K562 (cell line): Measurements from ENCODE around the gene NF1. TPM values are rescaled to one million over a fixed set of nuclear protein-coding genes. Genes with fewer than 3 reads are reported as not detected.

Experiments used
- ATAC-seq: fragments of 200-7000 bp; cut with Tn5 transposase; 3 replicates; pipeline ENCODE4 v1.9.1; 2020; ENCODE audit warnings: moderate library complexity
- BruUV-seq: library from RNA; stranded (reverse); fragments of 400-500 nt; replicated peaks from 2 replicates; lab custom pipeline; 2021; lab: Mats Ljungman, UMichigan
- CTCF ChIA-PET: fragments of 300-600 bp; formaldehyde crosslinking; extraction: SDS; loops from one replicate; lab custom pipeline; 2021; ENCODE audit warnings: low intra/inter-chr PET ratio; lab: Yijun Ruan, JAX
- POLR2A ChIA-PET: fragments of 300-600, 350-650 bp; sonication (Branson Sonifier 250); formaldehyde crosslinking; extraction: SDS; loops from one replicate; lab custom pipeline; 2021; ENCODE audit warnings: antibody characterized with exemption, inconsistent platforms; lab: Yijun Ruan, JAX
- DNase-seq, 4 experiments: peaks; one replicate each; pipeline versions ENCODE4 v3.0.0 to v3.0.0-alpha.2; 2011 to 2018; ENCODE audit warnings: low spot score in 3 of 4, mixed read lengths in 3 of 4; ENCODE audit errors: extremely low read depth in 1 of 4
- FAIRE-seq: peaks from 2 replicates; lab custom pipeline; 2011; peaks lifted over from hg19 to GRCh38; lab: Jason Lieb, UNC
- H2AFZ ChIP-seq: 2 replicates; pipeline ENCODE4 v1.6.0; 2011; ENCODE audit warnings: low read depth, low read length, control low read depth, inconsistent platforms
- H3K27ac ChIP-seq: fragments of 200-600 bp; 3 replicates; pipeline ENCODE4 v1.8.0; 2011; ENCODE audit warnings: low read depth, mild to moderate bottlenecking, control low read depth, inconsistent platforms, low read length, moderate library complexity, mixed read lengths; ENCODE audit errors: extremely low read depth
- H3K27me3 ChIP-seq, 2 experiments: fragments of 300-600 bp in 1 of 2; 2 replicates in 1 of 2; 3 replicates in 1 of 2; pipeline versions ENCODE4 v1.6.0 to v1.8.0; 2011; ENCODE audit warnings: inconsistent platforms in 2 of 2, low read length in 2 of 2, mild to moderate bottlenecking in 1 of 2, mixed read lengths in 1 of 2, moderate library complexity in 1 of 2; ENCODE audit not compliant: control insufficient read depth in 2 of 2, insufficient read depth in 2 of 2
- H3K36me3 ChIP-seq: fragments of 300-600 bp; 3 replicates; pipeline ENCODE4 v1.8.0; 2011; ENCODE audit warnings: mild to moderate bottlenecking, low read length, inconsistent platforms; ENCODE audit not compliant: control insufficient read depth, insufficient read depth
- H3K4me1 ChIP-seq, 2 experiments: fragments of 200-600 bp in 1 of 2; replicated peaks in 1 of 2; 2 replicates in 1 of 2; 3 replicates in 1 of 2; pipeline versions ENCODE4 v1.5.1 to v1.8.0; 2011; ENCODE audit warnings: inconsistent platforms in 2 of 2, low read length in 2 of 2, mild to moderate bottlenecking in 1 of 2, mixed read lengths in 1 of 2, moderate library complexity in 1 of 2; ENCODE audit not compliant: control insufficient read depth in 2 of 2, insufficient read depth in 2 of 2
- H3K4me2 ChIP-seq: 2 replicates; pipeline ENCODE4 v1.6.1; 2011; ENCODE audit warnings: low read length, control low read depth, inconsistent platforms, mixed read lengths; ENCODE audit not compliant: insufficient read depth
- H3K4me3 ChIP-seq: fragments of 200-600 bp; sonication (generic), shearing (Covaris generic); 2 replicates; pipeline ENCODE4 v1.5.1; 2016; ENCODE audit warnings: control low read depth, inconsistent platforms
- H3K79me2 ChIP-seq: fragments of 200-600 bp; 3 replicates; pipeline ENCODE4 v1.8.0; 2011; ENCODE audit warnings: low read length, inconsistent platforms; ENCODE audit not compliant: control insufficient read depth, insufficient read depth
- H3K9ac ChIP-seq, 2 experiments: 2 replicates each; pipeline versions ENCODE4 v1.6.0 to v1.6.1; 2011; ENCODE audit warnings: low read depth in 2 of 2, low read length in 2 of 2, control low read depth in 1 of 2, inconsistent platforms in 1 of 2, mild to moderate bottlenecking in 1 of 2, mixed read lengths in 1 of 2; ENCODE audit not compliant: insufficient read depth in 1 of 2
- H3K9me1 ChIP-seq: one replicate; pipeline ENCODE4 v1.6.0; 2011; ENCODE audit warnings: inconsistent platforms, mild to moderate bottlenecking, low read length, moderate library complexity; ENCODE audit not compliant: control insufficient read depth, insufficient read depth
- H3K9me3 ChIP-seq: replicated peaks from 2 replicates; pipeline ENCODE4 v1.5.1; 2011; ENCODE audit warnings: low read depth, low read length, inconsistent platforms; ENCODE audit not compliant: control insufficient read depth, insufficient read depth
- H4K20me1 ChIP-seq: replicated peaks from 2 replicates; pipeline ENCODE4 v1.6.1; 2011; ENCODE audit warnings: low read length, inconsistent platforms, mixed read lengths; ENCODE audit not compliant: control insufficient read depth, insufficient read depth
- CHCHD3 ChIP-seq: fragments of 250-450 bp; sonication (Bioruptor Pico); IDR thresholded peaks from 2 replicates; pipeline ENCODE4 v2.1.2; 2022; ENCODE audit warnings: mild to moderate bottlenecking
- HMGN3 ChIP-seq: IDR thresholded peaks from 2 replicates; pipeline ENCODE4 v1.6.1; 2011; ENCODE audit warnings: borderline replicate concordance, low read depth, mild to moderate bottlenecking, mixed read lengths, low read length; ENCODE audit not compliant: insufficient read length; ENCODE audit errors: extremely low read depth
- NEUROD1 ChIP-seq: fragments of 150-350 bp; IDR thresholded peaks from 2 replicates; pipeline ENCODE4 v1.6.1; 2014; ENCODE audit warnings: borderline replicate concordance, low read length, low read depth; ENCODE audit not compliant: partially characterized antibody
- SPI1 ChIP-seq: IDR thresholded peaks from 2 replicates; pipeline ENCODE4 v1.6.1; 2011; ENCODE audit warnings: low read depth, low read length, control low read depth, borderline replicate concordance
- ZBTB11 ChIP-seq, 3 experiments: fragments of 200-800 bp in 1 of 3; fragments of 250-450 bp in 1 of 3; fragments of 450-650 bp in 1 of 3; sonication (Bioruptor Pico) in 1 of 3; sonication (Bioruptor generic) in 1 of 3; formaldehyde crosslinking in 1 of 3; IDR thresholded peaks; 2 replicates each; pipeline versions ENCODE4 v1.6.1 to v1.8.0; 2016 to 2022; ENCODE audit warnings: mild to moderate bottlenecking in 2 of 3, missing genetic modification characterization in 2 of 3, missing compliant biosample characterization in 1 of 3, moderate library complexity in 1 of 3
- ZFP30 ChIP-seq: fragments of 250-450 bp; sonication (Bioruptor Pico); IDR thresholded peaks from 2 replicates; pipeline ENCODE4 v1.8.0; 2022; ENCODE audit warnings: moderate library complexity, mild to moderate bottlenecking, inconsistent platforms, borderline replicate concordance
- WGBS: fragments of 100-300 bp; shearing (Covaris generic); methylation state at CpG from one replicate; pipeline ENCODE4 v1.1.6; 2016; ENCODE audit warnings: low coverage, mixed read lengths; ENCODE audit not compliant: insufficient coverage; ENCODE audit errors: missing lambda C conversion rate; 5-methylcytosine and 5-hydroxymethylcytosine counted together
- in situ Hi-C: fragments of 300-500 bp; cut with MboI; formaldehyde crosslinking; loops from 4 replicates; pipeline ENCODE4 v1.15.0; 2018; ENCODE audit warnings: inconsistent platforms, mixed read lengths
- intact Hi-C: fragments of 100-400 bp; cut with micrococcal nuclease; formaldehyde crosslinking; loops from 2 replicates; pipeline ENCODE4 v1.14.2; 2022
- polyA plus RNA-seq, 8 experiments: library from polyadenylated mRNA; depleted of rRNA in 4 of 8; stranded (reverse) in 5 of 8; unstranded in 3 of 8; fragments of >200 nt; fragmentation: Nextera tagmentation in 2 of 8; fragmentation: Illumina TruSeq in 1 of 8; extraction: Ambion mirVana in 2 of 8; extraction: Trizol in 1 of 8; gene quantifications; 2 replicates each; pipeline versions ENCODE4 v1.2.1 to v1.2.3, GENCODE V29; 2011 to 2014; ENCODE audit warnings: inconsistent platforms in 1 of 8, missing spikeins in 1 of 8
- total RNA-seq, 7 experiments: library from RNA; depleted of rRNA in 6 of 7; stranded (reverse); fragments of >200 nt in 6 of 7; fragmentation: Illumina TruSeq in 2 of 7; extraction: Trizol in 2 of 7; gene quantifications; 2 replicates each; pipeline versions ENCODE4 v1.2.1 to v1.2.3, GENCODE V29; 2011 to 2021; ENCODE audit warnings: low replicate concordance in 1 of 7

Gene NF1
- total and polyA plus RNA-seq, 9 of the 15 experiments (the other 6 are each of a cell fraction or from before 2014, with no cell fraction given), result 3.4 to 41.9 (median 24.3) TPM

DNA sequence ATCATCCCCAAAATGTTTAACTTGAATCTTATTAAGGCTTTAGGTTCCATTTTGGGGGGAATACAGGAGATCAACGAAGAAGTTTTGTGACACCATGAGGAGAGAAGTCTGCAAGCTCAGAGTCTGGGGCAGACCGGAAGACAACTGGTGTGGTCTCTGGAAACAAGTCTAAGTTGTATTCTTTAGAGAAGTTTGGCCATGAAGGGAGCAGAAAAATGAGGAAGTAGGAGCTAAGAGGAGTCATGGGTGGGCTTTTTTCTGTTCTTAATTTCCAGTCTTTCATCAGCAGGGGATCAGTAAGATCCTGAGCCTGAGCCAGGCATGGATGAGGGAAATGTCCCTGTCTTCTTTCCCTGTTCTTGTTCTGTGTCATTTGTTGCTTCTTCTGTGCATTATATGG is 35.8 kb upstream of the NF1 start:
- no peaks in the 10 kb centered on the region for H3K9me1 ChIP-seq
- no TSS peak for BruUV-seq
- POLR2A ChIA-PET, result no interaction called here
- DNase-seq (no peak), FAIRE-seq (peak; percentile 29)
- H3K36me3 ChIP-seq, result no peaks in the 10 kb centered on the region
- H4K20me1 ChIP-seq, result no peaks in the 10 kb centered on the region
- intact Hi-C loops, result no loop called here
- H3K27me3 ChIP-seq, result no peaks in the 10 kb centered on the region
- no peaks in the 10 kb centered on the region for H3K79me2 ChIP-seq
- no peak overlapping the region for H3K9ac ChIP-seq
- CTCF ChIA-PET, result no interaction called here
- H3K9me3 ChIP-seq, result no peaks in the 10 kb centered on the region
- no peak overlapping the region for H3K4me2 ChIP-seq
- no peak overlapping the region for H3K27ac ChIP-seq
- TF ChIP-seq ZFP30 (CRISPR knock-in tag), result no peak
- peak; percentile 66 for TF ChIP-seq SPI1
- TF ChIP-seq, all 486 proteins: peak for 1
- 38% methylated on average over 2 of the region's 2 CpGs for WGBS
- peak; percentile 37; the same call in 2 of the 3 replicates for ATAC-seq
- in situ Hi-C loops, result no loop called here
- Histone ChIP-seq H3K4me1 (no peaks in the 10 kb centered on the region), H3K4me3 (no peak overlapping the region), H2AFZ (peak overlapping the region; percentile 61)

DNA sequence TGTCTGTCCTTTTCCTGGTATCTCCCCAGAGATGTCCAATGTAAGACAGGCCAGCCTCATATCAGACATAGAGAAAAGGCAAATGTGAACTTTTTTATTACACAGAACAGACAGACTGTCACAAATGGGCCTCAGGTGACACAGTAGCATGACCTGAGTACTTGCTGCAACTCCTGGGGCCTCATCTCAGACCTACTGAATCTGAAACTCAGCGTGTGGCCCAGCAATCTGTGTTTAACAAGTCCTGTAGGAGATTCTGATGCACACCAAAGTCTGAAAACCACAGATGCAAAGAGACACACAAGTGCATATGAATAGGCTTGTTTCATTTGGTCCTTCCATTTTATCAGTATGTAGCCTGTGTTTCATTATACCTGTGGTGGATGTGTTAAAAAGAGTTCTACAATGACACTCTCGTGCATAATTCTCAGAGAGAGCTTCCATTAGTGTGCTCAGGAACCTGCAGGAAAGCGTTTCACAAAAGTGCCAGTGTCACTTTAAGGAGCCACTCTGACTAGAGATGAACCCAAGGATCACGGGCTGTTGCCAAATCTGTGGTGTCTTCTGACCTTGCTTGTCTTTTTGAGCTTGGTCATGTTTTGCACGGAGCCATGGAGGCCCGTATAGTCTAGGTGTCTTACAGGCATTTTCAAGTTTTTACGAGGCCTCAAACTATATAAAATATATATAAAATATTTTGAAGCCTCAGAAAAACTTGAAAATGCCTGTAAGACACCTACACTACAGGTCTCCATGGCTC is 33.8 kb upstream of the NF1 start:
- H3K27me3 ChIP-seq, result no peaks in the 10 kb centered on the region
- no peak for DNase-seq
- no peak overlapping the region for H2AFZ ChIP-seq
- H3K79me2 ChIP-seq, result no peaks in the 10 kb centered on the region
- no peaks in the 10 kb centered on the region for H4K20me1 ChIP-seq
- H3K4me2 ChIP-seq, result no peak overlapping the region
- intact Hi-C loops (no loop called here), in situ Hi-C loops (no loop called here)
- FAIRE-seq, result no peak
- H3K9me1 ChIP-seq, result no peaks in the 10 kb centered on the region
- no peak for ATAC-seq
- H3K27ac ChIP-seq, result no peak overlapping the region
- 30% methylated on average over 7 of the region's 7 CpGs for WGBS
- no peaks in the 10 kb centered on the region for H3K4me1 ChIP-seq
- H3K9me3 ChIP-seq, result no peaks in the 10 kb centered on the region
- POLR2A ChIA-PET, result interaction anchor here (0.6 to 1.5 kb wide), 2 partner anchors 13 to 352 kb away, joined by 3 read pairs; no protein-coding TSS in a partner anchor
- no peak overlapping the region for H3K9ac ChIP-seq
- CTCF ChIA-PET, result no interaction called here
- BruUV-seq, result no TSS peak
- TF ChIP-seq NEUROD1 (no peak), CHCHD3 (CRISPR knock-in tag) (no peak), HMGN3 (no peak), ZBTB11 (CRISPR knock-in tag; IDR thresholded peaks at IDR 0.05) (no peak)
- no peak overlapping the region for H3K4me3 ChIP-seq
- H3K36me3 ChIP-seq, result no peaks in the 10 kb centered on the region
